GM12873 (cell line): Measurements from ENCODE around the gene CCL21.

Source experiments
- TF ChIP-seq, protein P1 (sequence below): IDR thresholded peaks from 2 replicates; pipeline ENCODE4 v1.5.1; 2012; ENCODE audit warnings: low read depth, mild to moderate bottlenecking, moderate library complexity, low read length, control low read depth; ENCODE audit not compliant: insufficient read depth; ENCODE audit errors: missing control alignments

The CCL21 gene

DNA sequence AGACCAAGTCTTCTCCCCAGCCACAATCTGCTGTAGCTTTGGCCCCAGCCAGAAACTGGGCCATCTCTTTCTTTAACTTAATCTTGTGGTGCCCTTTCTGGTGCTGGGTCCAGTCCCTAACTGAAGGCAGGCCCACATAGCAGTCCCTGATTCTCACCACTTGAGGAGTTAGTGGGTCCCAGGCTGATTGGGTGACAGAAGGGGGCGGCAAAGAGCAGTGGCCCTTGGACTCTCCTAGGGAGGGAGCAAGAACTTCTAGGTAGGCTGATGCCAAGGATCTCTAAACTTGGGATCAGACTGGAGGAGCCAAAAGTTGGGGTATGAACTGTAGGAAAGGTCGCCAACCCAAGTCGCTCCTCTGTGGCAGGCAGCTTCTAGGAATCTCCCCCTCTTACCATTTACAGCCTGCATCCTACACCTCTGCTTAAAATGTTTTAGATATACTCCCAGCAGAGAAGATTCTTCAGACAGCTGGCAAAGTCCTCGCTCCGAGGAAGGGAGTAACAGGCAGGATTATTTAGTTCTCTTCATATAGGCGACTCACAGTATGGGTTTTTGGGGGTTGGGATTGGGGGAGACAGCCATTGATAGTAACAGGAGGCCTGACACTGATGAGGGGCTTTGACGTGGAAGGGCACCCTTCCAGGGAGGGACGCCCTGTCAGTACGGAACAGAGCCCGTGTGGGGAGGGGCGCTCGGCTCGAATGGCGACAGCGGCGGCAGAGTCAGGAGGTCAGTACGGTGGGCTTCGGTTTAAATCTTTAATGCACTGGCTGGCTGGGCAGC lies 45.5 kb downstream of the CCL21 start:
- TF ChIP-seq, protein P1, sequence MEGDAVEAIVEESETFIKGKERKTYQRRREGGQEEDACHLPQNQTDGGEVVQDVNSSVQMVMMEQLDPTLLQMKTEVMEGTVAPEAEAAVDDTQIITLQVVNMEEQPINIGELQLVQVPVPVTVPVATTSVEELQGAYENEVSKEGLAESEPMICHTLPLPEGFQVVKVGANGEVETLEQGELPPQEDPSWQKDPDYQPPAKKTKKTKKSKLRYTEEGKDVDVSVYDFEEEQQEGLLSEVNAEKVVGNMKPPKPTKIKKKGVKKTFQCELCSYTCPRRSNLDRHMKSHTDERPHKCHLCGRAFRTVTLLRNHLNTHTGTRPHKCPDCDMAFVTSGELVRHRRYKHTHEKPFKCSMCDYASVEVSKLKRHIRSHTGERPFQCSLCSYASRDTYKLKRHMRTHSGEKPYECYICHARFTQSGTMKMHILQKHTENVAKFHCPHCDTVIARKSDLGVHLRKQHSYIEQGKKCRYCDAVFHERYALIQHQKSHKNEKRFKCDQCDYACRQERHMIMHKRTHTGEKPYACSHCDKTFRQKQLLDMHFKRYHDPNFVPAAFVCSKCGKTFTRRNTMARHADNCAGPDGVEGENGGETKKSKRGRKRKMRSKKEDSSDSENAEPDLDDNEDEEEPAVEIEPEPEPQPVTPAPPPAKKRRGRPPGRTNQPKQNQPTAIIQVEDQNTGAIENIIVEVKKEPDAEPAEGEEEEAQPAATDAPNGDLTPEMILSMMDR = peak; percentile 97

- TF ChIP-seq, protein P1 = no peak
These were observed 46.7 kb downstream of the CCL21 start for GRCh38 chr9:34663303-34663605.

- TF ChIP-seq, protein P1 = no peak
These were observed 47.2 kb downstream of the CCL21 start, which contains the start of gene CCL27 for GRCh38 chr9:34662526-34663302. CCL27 (minus strand) TSS chr9:34662657; CDS start chr9:34662633, 24 bp downstream.

DNA sequence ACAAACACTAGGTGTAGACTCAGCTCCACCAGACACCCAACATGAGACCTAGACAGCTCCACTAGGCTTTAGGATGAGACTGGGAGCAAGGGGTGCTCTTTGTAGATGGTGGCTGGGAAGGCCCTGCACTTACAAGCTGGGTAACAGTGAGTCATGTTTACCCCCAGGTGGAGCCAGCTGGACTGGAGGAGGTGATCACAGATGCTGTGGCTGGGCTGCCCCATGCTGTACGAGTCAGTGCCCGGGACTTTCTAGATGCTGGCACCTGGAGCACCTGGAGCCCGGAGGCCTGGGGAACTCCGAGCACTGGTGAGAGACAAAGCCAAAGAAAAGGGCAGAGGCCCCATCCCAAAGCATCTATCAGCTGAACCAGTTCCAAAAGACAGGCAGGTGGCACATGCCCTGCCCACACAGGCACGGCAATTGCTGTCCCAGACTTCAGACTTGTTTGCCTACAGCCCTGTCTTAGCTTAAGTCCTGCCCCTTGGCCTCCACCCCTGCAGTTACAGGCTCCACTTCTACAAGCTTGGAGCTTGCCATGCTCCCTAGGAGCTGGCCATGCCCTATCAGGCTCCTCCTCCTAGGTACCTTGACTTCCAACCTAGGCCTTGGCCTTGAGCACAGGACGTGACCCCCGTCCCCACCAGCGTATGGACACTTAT lies 50.2 kb downstream of the CCL21 start:
- TF ChIP-seq, protein P1 = no peak
